Measurements from ENCODE around the gene SRGAP2C.
"Not testable (repeated sequence)": the region's sequence is repeated elsewhere in the genome, so short reads cannot be mapped to it uniquely, and the experiment has no call there.

The SRGAP2C gene

DNA sequence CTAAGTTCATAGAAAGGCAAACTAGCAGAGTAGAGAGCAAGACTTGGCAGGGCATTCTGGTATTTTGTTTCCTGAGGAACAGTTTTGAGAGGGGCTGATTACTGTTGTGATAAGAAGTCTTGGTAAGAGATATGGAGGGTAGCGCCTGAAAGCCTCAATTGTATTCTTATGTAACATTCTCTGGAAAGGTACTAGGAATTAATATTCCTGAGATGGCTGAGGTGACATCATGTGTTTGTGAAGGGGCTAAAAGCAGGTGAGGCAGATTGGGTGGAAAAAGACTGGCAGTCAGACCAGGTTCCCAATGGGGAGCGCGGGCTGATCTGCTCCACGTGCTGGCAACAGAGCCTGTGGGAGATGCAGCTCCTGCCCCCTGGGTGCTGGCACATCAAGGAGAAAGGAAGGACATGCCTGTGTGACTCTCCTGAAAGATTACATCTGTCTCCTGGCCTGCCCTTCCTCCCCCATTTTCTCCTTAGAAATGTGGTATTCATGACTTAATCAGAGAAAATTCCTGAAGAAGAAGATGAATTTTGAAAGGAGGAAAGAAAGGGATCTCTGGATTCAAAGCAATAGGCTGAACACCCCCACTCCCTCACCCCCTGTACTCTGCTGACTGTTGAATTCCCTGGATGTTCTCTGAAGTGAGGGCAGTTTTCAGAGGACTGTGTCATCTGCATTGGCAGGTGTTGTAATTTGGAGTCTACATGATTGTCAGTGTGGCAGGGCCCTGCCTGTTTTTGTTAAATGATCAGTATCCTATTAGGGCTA lies 94.2 kb downstream of the SRGAP2C start:
- not testable (repeated sequence) for DNase-seq (ENCODE audit: low read depth in 2 of 2)

DNA sequence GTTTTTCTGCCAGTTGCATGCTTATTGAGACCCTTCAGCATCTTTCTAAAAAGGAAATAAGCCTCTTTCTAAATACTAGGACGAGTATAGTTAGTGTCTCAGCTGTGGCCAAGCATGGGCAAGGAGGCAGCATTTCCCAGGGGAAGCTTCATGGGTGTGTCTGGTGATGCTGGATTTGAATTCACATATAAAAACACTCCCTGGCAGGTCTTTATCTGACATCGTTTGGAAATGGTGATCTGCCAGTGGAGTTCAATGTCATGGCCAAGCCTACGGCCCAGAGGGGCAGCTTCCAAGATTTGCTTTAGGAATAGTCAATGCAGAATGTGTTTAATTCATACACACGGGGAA lies 94.7 kb downstream of the SRGAP2C start:
- DNase-seq (ENCODE audit: low read depth in 2 of 2) = not testable (repeated sequence)

GRCh38 chr1:121280699-121281317 lies 96.0 kb downstream of the SRGAP2C start:
- not testable (repeated sequence) for DNase-seq (ENCODE audit: low read depth in 2 of 2)

DNA sequence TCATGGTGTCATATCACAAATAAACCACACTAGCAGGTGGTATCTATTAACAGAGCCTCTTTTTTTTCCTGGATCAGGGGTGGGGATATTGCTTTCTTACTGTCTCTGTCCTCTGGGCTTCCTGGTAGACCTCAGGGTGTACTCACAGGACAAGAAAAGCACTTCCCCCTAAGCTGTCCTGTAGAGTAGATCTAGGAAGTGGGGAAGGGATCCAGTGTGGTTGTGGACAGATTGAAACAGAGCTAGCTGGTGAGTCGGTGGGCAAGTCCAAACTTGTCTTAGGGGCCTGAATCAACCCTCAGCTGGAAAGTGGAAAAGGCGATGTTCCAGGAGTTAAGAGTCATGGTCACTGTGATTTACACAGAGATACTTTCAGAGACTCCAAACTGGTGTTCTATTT lies 96.7 kb downstream of the SRGAP2C start:
- not testable (repeated sequence) for DNase-seq (ENCODE audit: low read depth in 2 of 2)

- DNase-seq (ENCODE audit: low read depth in 2 of 2) = not testable (repeated sequence)
Observed at GRCh38 chr1:121283587-121284180, 98.9 kb downstream of the SRGAP2C start.

- not testable (repeated sequence) for DNase-seq (ENCODE audit: low read depth in 2 of 2)
Observed at GRCh38 chr1:121292590-121292989, 107.8 kb downstream of the SRGAP2C start.

GRCh38 chr1:121293263-121294204 lies 108.8 kb downstream of the SRGAP2C start:
- not testable (repeated sequence) for DNase-seq (ENCODE audit: low read depth in 2 of 2)

GRCh38 chr1:121294205-121294570 lies 109.4 kb downstream of the SRGAP2C start:
- not testable (repeated sequence) for DNase-seq (ENCODE audit: low read depth in 2 of 2)

GRCh38 chr1:121296563-121296962 lies 111.8 kb downstream of the SRGAP2C start:
- not testable (repeated sequence) for DNase-seq (ENCODE audit: low read depth in 2 of 2)

GRCh38 chr1:121298529-121298928 lies 113.8 kb downstream of the SRGAP2C start:
- DNase-seq (ENCODE audit: low read depth in 2 of 2) = not testable (repeated sequence)

DNA sequence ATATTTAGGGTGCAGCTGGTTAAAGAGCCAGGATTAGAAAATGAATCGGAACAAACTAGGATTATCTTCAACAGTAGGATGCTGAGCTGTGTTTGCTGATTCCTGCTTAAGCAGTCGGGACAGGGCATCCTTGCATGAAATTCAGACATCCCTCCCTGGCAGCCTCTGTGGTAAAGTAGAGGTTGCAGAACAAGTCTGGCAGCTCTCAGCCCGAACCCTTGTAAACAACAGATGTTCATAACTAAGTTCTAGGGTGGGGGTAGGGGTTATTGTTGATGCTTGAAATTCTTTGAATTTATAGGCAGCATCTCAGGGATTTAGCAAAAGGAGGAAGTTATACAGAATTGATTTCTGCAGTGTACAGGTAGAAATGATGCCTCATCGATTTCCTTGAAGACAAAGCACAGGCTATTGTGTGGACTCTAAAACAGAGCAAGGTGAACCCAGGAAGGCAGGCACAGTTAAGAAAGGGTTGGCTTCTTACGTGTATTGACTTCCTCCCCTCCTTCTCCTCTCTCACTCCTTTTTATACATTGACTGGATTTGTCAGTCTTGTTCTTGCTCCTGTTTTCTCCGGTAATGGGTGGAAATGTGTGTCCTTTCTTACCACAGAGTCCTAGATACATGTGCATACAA lies 114.9 kb downstream of the SRGAP2C start:
- DNase-seq (ENCODE audit: low read depth in 2 of 2) = not testable (repeated sequence)

DNA sequence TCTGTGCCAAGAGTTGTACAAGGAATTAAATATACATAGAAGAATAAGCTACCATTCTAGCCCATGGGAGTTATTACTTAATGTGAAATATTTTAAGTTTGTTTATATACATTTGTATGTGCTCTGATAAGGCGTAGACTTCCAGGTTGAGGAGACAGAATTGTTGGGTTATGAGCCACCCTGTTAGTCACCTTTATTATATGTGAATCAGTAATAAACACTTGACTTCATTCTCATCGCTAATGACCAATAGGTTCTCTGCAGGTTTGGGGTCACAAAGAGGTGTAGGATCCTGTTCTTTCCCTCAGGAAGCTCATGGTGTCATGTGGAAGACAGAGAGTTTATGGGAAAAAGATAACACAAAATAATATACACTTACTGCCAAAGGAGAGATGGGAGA lies 117.1 kb downstream of the SRGAP2C start:
- DNase-seq (ENCODE audit: low read depth in 2 of 2) = not testable (repeated sequence)

GRCh38 chr1:121307759-121308158 lies 123.0 kb downstream of the SRGAP2C start:
- not testable (repeated sequence) for DNase-seq (ENCODE audit: low read depth in 2 of 2)

DNA sequence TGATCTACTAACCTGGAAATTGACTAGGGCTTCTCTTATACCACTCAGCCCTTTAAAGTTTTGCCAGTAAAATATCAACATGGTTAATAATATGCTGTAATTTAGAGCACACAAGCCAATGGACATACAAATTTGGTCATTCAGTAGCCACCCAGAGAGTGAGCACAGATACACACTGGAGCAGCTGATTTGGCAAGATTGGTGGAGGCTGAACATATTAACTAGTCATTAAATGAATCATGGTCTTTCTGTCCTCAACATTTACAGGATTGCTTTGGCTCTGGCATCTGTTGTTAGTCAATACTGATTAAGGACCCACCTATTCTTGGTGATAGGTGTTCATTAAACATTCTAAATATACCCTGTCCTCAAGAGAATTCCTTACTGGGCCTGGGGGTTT lies 130.7 kb downstream of the SRGAP2C start:
- not testable (repeated sequence) for DNase-seq (ENCODE audit: low read depth in 2 of 2)

DNA sequence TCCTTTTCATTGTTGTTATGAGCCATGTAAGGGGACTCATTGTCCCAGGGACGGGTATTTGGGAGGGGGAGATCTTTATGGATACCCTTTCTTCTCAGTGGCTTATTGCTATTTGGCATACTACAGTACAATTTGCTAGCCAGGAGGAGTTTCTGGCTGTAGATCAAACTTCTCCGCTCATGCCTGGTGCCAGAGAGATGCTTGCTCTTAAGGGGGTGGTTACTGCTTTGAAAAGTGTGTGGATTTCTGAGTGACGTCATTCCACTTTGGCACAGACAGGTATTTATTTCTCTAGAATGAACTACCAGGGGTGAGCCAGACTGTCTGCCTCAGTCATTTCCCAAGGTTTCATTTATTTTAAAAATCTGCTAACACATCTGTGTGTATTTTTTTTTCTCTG lies 131.3 kb downstream of the SRGAP2C start:
- not testable (repeated sequence) for DNase-seq (ENCODE audit: low read depth in 2 of 2)

DNA sequence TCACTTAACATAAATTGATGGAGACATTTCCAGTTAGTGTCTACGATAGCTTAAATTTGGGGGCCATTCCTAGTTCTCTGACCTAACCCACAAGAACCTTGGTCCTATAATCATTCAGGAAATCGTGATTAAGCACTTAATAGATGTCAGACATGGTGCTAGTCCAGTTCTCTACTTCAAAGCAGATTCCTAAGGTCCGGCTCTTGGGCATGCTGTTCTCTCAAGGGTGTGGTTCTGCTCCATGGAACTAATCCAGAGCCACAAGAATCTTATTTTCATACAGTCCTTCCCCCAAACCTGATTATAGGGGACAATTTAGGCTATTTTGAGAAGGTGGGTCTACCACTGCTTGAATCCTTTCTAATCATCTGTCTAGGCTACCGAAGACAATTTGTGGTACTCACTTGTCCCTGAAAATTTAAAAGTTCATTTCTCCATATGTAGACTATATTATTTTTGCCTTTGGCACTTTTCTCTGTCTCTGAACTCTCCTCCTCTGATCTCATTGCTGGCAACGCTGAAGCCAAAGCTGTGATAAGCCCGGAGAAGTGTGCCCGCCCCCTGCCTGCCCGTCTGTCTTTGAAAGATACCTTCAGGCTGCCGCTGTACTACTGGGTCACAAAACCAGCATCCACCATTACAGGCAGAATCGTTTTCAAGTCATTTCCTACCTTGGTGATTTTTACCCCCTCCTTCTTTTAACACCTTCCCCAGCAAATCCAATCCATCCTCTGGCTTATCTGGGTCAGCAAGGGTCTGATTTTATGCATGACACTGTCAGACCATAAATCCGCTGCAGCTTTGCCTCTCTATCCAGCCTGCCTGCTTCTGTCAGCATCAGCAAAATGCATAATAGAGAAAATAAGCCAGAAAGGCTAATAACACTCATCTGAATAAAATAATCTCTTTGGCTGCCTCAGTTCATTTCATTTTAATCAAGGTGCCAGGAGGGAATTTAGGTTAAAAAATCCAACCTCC lies 133.0 kb downstream of the SRGAP2C start:
- DNase-seq (ENCODE audit: low read depth in 2 of 2) = not testable (repeated sequence)

DNA sequence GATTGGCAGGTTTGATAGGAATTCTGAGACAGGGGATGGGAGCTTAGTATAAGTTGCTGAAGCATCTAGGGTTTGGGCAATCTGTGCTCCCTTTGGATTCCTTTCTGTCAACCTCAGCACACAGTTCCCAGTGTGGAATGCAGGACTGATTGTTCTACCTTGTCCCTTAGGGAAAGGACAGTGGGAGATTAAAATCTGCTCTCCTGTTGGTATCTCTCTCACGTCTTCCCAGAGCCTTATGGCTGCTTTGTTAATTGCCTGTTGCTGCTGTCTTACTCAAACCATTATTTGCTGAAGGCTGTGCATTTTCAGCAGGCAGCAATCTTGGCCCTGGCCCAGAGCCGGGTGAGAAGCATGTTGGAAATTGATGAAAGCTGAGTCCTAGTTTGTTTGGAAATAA lies 133.9 kb downstream of the SRGAP2C start:
- not testable (repeated sequence) for DNase-seq (ENCODE audit: low read depth in 2 of 2)

DNA sequence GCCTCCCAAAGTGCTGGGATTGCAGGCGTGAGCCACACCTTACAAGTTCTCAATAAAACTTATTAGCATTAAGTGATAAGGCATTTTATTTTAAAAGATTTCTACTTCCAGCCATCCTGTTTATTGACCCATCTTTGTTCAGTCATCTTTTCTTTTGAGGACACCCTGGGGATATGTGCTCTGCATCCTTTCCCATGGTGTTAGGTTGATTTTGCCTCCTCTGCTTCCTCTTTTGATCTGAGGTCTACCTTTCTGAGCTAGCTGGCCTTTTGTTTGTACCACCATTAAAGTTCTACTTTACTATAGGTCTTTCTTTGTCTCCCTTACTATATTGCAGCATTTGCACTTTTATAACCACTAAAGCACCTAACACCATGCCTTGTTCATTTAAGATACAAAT lies 136.9 kb downstream of the SRGAP2C start:
- DNase-seq (ENCODE audit: low read depth in 2 of 2) = not testable (repeated sequence)

GRCh38 chr1:121324726-121325125 lies 140.0 kb downstream of the SRGAP2C start:
- not testable (repeated sequence) for DNase-seq (ENCODE audit: low read depth in 2 of 2)

DNA sequence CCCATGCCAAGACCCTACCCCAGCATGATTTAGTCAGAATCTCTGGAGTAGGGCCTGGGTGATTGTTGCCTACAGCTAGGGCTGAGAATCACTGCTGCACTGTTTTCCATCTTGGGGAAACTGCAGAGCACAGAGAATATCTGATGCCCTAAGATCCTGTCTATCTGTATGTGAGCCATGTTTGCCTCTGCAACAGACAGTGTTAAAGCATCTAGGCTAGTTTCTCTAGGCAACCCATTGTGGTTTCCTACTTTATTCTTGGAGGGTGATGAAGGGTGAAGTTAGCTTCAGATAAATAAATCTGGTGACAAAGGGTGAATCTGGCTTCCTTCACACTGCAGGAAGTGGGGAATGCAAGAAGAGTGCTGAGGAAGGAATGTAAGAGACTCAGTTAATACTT lies 147.4 kb downstream of the SRGAP2C start:
- not testable (repeated sequence) for DNase-seq (ENCODE audit: low read depth in 2 of 2)

Measured in stimulated activated CD8-positive, alpha-beta memory T cell treated with anti-CD3 and anti-CD28 coated beads, Interleukin-15, amount 100 ng/mL, for 48 hours (primary cell).